ENCODE data around the gene ZNF83. TPM values are rescaled to one million over a fixed set of nuclear protein-coding genes. Genes with fewer than 3 reads are reported as not detected.

ZNF83 gene
- 11.9 and 16.5 TPM in 2 replicates for total RNA-seq

DNA sequence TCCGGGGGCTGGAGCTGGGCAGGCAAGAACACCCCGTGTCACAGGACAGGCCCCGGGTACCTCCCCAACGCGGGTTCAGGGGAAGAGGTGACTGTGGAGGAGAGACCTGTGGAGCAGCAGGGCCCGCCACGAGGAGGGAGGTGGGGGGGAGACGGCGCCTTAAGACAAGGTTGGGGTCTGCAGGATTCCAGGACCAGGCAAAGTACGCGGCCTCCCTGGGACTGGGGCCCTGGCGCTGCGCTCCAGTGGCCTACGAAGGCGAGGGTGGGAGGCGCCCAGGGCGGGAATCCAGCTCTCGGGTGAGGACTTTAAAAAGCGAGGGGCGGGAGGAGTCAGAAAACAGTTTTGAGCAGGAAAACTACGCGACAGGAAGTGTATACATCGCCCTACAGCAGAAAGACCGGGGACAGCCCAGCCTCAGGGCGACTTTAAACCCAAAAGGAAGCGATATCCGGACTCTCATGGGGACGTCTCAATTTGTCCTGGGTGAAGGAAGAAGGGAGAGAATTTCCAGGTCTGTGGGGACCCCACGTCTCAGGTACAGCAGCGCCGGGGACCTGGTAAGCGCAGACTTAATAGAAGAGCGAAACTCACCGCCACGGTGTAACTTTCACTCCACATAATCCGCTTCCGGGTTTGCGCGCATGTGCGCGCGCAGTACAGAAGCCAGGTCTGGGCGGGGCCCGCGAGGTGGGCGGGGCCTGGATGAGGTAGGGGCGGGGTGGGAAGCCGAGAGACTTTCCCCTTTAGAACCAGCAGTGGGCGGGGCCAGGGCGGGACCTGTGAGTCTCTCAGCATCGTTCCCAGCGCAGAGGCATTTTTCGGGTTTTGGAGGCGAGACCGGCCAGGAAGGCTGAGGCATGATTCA lies at the start of gene ZNF83:
TSS of gene ZNF83 (minus strand) at position 638 of the 868 bp plus-strand sequence.

GRCh38 chr19:52570000-52570861 lies 67.9 kb downstream of the ZNF83 start, which contains the start of gene ZNF701:
Gene ZNF701 (plus strand): TSS chr19:52570287. CDS start chr19:52574148, 3,861 bp downstream.

Other genes starting within 250 kb of the ZNF83 start
- 5.8 and 6.1 TPM in 2 replicates for gene ZNF528, start 240.5 kb downstream of the ZNF83 start, total RNA-seq
- not detected in 2 replicates for gene ZNF534, start 209.2 kb downstream of the ZNF83 start, total RNA-seq
- 0.74 and 0.84 TPM in 2 replicates for gene ZNF578, start 184.8 kb downstream of the ZNF83 start, total RNA-seq
- gene ZNF808, start 110.7 kb downstream of the ZNF83 start, total RNA-seq = 5.6 and 5.7 TPM in 2 replicates
- 4.0 and 5.2 TPM in 2 replicates for gene ZNF701, start 68.1 kb downstream of the ZNF83 start, total RNA-seq
- 2.8 and 5.7 TPM in 2 replicates for gene ZNF611, start 96.7 kb upstream of the ZNF83 start, total RNA-seq
- 1.5 and 1.6 TPM in 2 replicates for gene ZNF600, start 148.4 kb upstream of the ZNF83 start, total RNA-seq
- gene ZNF28, start 183.3 kb upstream of the ZNF83 start, total RNA-seq = 5.9 and 6.2 TPM in 2 replicates
- 8.3 and 8.9 TPM in 2 replicates for gene ZNF468, start 219.3 kb upstream of the ZNF83 start, total RNA-seq

All from bronchus fibroblast of lung (primary cell).